HCT116 (cell line): ENCODE results near the gene FGF21. TPM values are rescaled to one million over a fixed set of nuclear protein-coding genes. Genes with fewer than 3 reads are reported as not detected.

ENCODE experiments used
- ATAC-seq: fragments of 200-7000 bp; cut with Tn5 transposase; 2 replicates; pipeline ENCODE4 v1.9.1; 2020; ENCODE audit warnings: mild to moderate bottlenecking, moderate library complexity
- BruUV-seq: library from RNA; stranded (reverse); fragments of 400-500 nt; replicated peaks from 2 replicates; lab custom pipeline; 2021; lab: Mats Ljungman, UMichigan
- CTCF ChIA-PET: fragments of 300-600 bp; sonication (Branson Sonifier 250); formaldehyde crosslinking; loops from one replicate; lab custom pipeline; 2021; ENCODE audit warnings: antibody characterized with exemption; lab: Charles Lee
- POLR2A ChIA-PET: fragments of 300-600, 350-600 bp; sonication (Branson Sonifier 250); formaldehyde crosslinking; loops from one replicate; lab custom pipeline; 2021; ENCODE audit warnings: antibody characterized with exemption; lab: Charles Lee
- RAD21 ChIA-PET, 2 experiments: fragments of 300-600 bp; sonication (Branson Sonifier 250); formaldehyde crosslinking; loops; one replicate each; lab custom pipeline; 2023; ENCODE audit warnings: low total read pairs in 2 of 2; ENCODE audit not compliant: uncharacterized antibody in 2 of 2, unreplicated experiment in 2 of 2, low non-redundant PET in 1 of 2; lab: Charles Lee
- DNase-seq: peaks from one replicate; pipeline ENCODE4 v3.0.0-alpha.2; 2010; ENCODE audit warnings: low read depth, low spot score
- H2AFZ ChIP-seq: fragments of 200-600 bp; shearing (Covaris generic), sonication (generic); 2 replicates; pipeline ENCODE4 v1.6.1; 2017; ENCODE audit warnings: low read depth, mixed run types, mixed read lengths, antibody characterized with exemption, low read length; ENCODE audit not compliant: poor library complexity, severe bottlenecking
- H3K27ac ChIP-seq: 2 replicates; pipeline ENCODE4 v1.5.1; 2012; ENCODE audit warnings: low read depth, low read length
- H3K27me3 ChIP-seq: fragments of 200-600 bp; sonication (generic); 2 replicates; pipeline ENCODE4 v1.6.1; 2016; ENCODE audit warnings: mixed run types, low read length, mixed read lengths; ENCODE audit not compliant: insufficient read depth
- H3K36me3 ChIP-seq, 2 experiments: fragments of 200-500 bp in 1 of 2; fragments of 200-600 bp in 1 of 2; sonication (Bioruptor generic) in 1 of 2; sonication (generic) in 1 of 2; 2 replicates each; pipeline versions ENCODE4 v1.5.1 to v1.6.1; 2014 to 2016; ENCODE audit warnings: low read length in 2 of 2, inconsistent platforms in 1 of 2, mixed read lengths in 1 of 2, mixed run types in 1 of 2; ENCODE audit not compliant: insufficient read depth in 2 of 2, control insufficient read depth in 1 of 2
- H3K4me1 ChIP-seq, 2 experiments: fragments of 200-600 bp in 1 of 2; sonication (generic) in 1 of 2; 2 replicates each; pipeline versions ENCODE4 v1.5.1 to v1.6.1; 2012 to 2017; ENCODE audit warnings: low read length in 2 of 2, inconsistent platforms in 1 of 2, mild to moderate bottlenecking in 1 of 2, mixed read lengths in 1 of 2, mixed run types in 1 of 2, moderate library complexity in 1 of 2; ENCODE audit not compliant: insufficient read depth in 2 of 2, control insufficient read depth in 1 of 2
- H3K4me2 ChIP-seq: fragments of 200-600 bp; sonication (generic); 2 replicates; pipeline ENCODE4 v1.6.1; 2017; ENCODE audit warnings: mixed run types, low read length, mixed read lengths
- H3K4me3 ChIP-seq, 2 experiments: fragments of 200-600 bp in 1 of 2; sonication (generic) in 1 of 2; replicated peaks in 1 of 2; 2 replicates each; pipeline ENCODE4 v1.5.1; 2011 to 2016; ENCODE audit warnings: low read length in 2 of 2, control low read depth in 1 of 2, low read depth in 1 of 2, mild to moderate bottlenecking in 1 of 2, mixed read lengths in 1 of 2, mixed run types in 1 of 2
- H3K79me2 ChIP-seq: fragments of 200-600 bp; sonication (generic); 2 replicates; pipeline ENCODE4 v1.6.1; 2017; ENCODE audit warnings: mild to moderate bottlenecking, mixed run types, low read length, moderate library complexity, mixed read lengths; ENCODE audit not compliant: insufficient read depth
- H3K9ac ChIP-seq: fragments of 200-600 bp; sonication (generic); 2 replicates; pipeline ENCODE4 v1.6.1; 2016; ENCODE audit warnings: low read length, mixed read lengths
- H3K9me2 ChIP-seq: fragments of 200-600 bp; sonication (generic), shearing (Covaris generic); 2 replicates; pipeline ENCODE4 v1.6.1; 2017; ENCODE audit warnings: mixed run types, mild to moderate bottlenecking, moderate library complexity; ENCODE audit not compliant: insufficient read depth
- H3K9me3 ChIP-seq, 2 experiments: fragments of 200-500 bp in 1 of 2; fragments of 200-600 bp in 1 of 2; sonication (Bioruptor generic) in 1 of 2; sonication (generic) in 1 of 2; 2 replicates each; pipeline ENCODE4 v1.6.1; 2014 to 2017; ENCODE audit warnings: low read length in 2 of 2, mixed read lengths in 2 of 2, inconsistent platforms in 1 of 2, low read depth in 1 of 2, mild to moderate bottlenecking in 1 of 2, mixed run types in 1 of 2, moderate library complexity in 1 of 2; ENCODE audit not compliant: control insufficient read depth in 1 of 2, insufficient read depth in 1 of 2
- H4K20me1 ChIP-seq: fragments of 200-600 bp; sonication (generic), shearing (Covaris generic); 2 replicates; pipeline ENCODE4 v1.6.1; 2017; ENCODE audit warnings: mixed run types, mild to moderate bottlenecking, moderate library complexity; ENCODE audit not compliant: insufficient read depth
- ATF3 ChIP-seq: IDR thresholded peaks from 2 replicates; pipeline ENCODE4 v1.6.1; 2012
- CBX3 ChIP-seq: IDR thresholded peaks from 2 replicates; pipeline ENCODE4 v1.6.1; 2012; ENCODE audit warnings: low read depth
- CEBPB ChIP-seq: IDR thresholded peaks from 2 replicates; pipeline ENCODE4 v1.6.1; 2012; ENCODE audit warnings: low read depth
- CTCF ChIP-seq, 3 experiments: fragments of 200-600 bp in 1 of 3; sonication (generic) in 1 of 3; IDR thresholded peaks in 2 of 3; conservative IDR thresholded peaks in 1 of 3; 2 replicates each; pipeline ENCODE4 v1.5.1; 2012 to 2017; ENCODE audit warnings: low read depth in 2 of 3, low read length in 2 of 3, antibody characterized with exemption in 1 of 3, borderline replicate concordance in 1 of 3, control low read depth in 1 of 3, mild to moderate bottlenecking in 1 of 3, mixed read lengths in 1 of 3, mixed run types in 1 of 3, moderate library complexity in 1 of 3; ENCODE audit not compliant: insufficient read depth in 1 of 3
- ELF1 ChIP-seq: IDR thresholded peaks from 2 replicates; pipeline ENCODE4 v1.6.1; 2012; ENCODE audit warnings: low read depth, borderline replicate concordance
- EZH2phosphoT487 ChIP-seq: fragments of 200-600 bp; IDR thresholded peaks from 2 replicates; pipeline ENCODE4 v1.6.1; 2018; ENCODE audit warnings: antibody characterized with exemption, borderline replicate concordance
- FOSL1 ChIP-seq: IDR thresholded peaks from 2 replicates; pipeline ENCODE4 v1.6.1; 2012; ENCODE audit warnings: low read depth
- JUND ChIP-seq: IDR thresholded peaks from 2 replicates; pipeline ENCODE4 v1.6.1; 2012
- MAX ChIP-seq: IDR thresholded peaks from 2 replicates; pipeline ENCODE4 v1.6.1; 2012
- POLR2AphosphoS5 ChIP-seq: IDR thresholded peaks from 2 replicates; pipeline ENCODE4 v1.6.1; 2011; ENCODE audit warnings: mild to moderate bottlenecking, low read depth, low read length, moderate library complexity
- SIN3A ChIP-seq: IDR thresholded peaks from 2 replicates; pipeline ENCODE4 v1.6.1; 2012; ENCODE audit warnings: low read depth
- SP1 ChIP-seq: IDR thresholded peaks from 2 replicates; pipeline ENCODE4 v1.6.1; 2012; ENCODE audit warnings: low read depth
- SRF ChIP-seq: IDR thresholded peaks from 2 replicates; pipeline ENCODE4 v1.6.1; 2012; ENCODE audit warnings: low read depth
- TCF7L2 ChIP-seq: IDR thresholded peaks from 2 replicates; pipeline ENCODE4 v1.7.0; 2011; ENCODE audit warnings: borderline replicate concordance, inconsistent platforms; ENCODE audit not compliant: insufficient read depth, insufficient read length; ENCODE audit errors: extremely low read depth
- YY1 ChIP-seq: IDR thresholded peaks from 2 replicates; pipeline ENCODE4 v1.6.1; 2011; ENCODE audit warnings: low read length, low read depth, moderate library complexity, mild to moderate bottlenecking; ENCODE audit not compliant: insufficient replicate concordance; ENCODE audit errors: extremely low read depth
- ZFX ChIP-seq: fragments of 450-650 bp; IDR thresholded peaks from 2 replicates; pipeline ENCODE4 v1.6.1; 2017
- ZNF274 ChIP-seq: fragments of 200-500 bp; sonication (Bioruptor generic); IDR thresholded peaks from 2 replicates; pipeline ENCODE4 v1.6.1; 2014; ENCODE audit warnings: mild to moderate bottlenecking, low read depth, low read length, inconsistent platforms
- intact Hi-C: fragments of 100-400 bp; cut with micrococcal nuclease; formaldehyde crosslinking; loops from 2 replicates; pipeline ENCODE4 v1.10.0; 2022
- total RNA-seq: library from RNA; stranded (reverse); gene quantifications from one replicate; pipeline ENCODE4 v1.2.1, GENCODE V29; 2021; ENCODE audit not compliant: unreplicated experiment
- TF ChIP-seq, protein P1 (sequence below): IDR thresholded peaks from 2 replicates; pipeline ENCODE4 v1.6.1; 2011; ENCODE audit warnings: mild to moderate bottlenecking, low read length, moderate library complexity; ENCODE audit not compliant: insufficient replicate concordance; ENCODE audit errors: extremely low read depth
- TF ChIP-seq, protein P2 (sequence below): IDR thresholded peaks from 2 replicates; pipeline ENCODE4 v1.6.1; 2012; ENCODE audit warnings: low read depth

Gene FGF21
- total RNA-seq, 1 experiment from 2014 or later = 0.81 TPM

DNA sequence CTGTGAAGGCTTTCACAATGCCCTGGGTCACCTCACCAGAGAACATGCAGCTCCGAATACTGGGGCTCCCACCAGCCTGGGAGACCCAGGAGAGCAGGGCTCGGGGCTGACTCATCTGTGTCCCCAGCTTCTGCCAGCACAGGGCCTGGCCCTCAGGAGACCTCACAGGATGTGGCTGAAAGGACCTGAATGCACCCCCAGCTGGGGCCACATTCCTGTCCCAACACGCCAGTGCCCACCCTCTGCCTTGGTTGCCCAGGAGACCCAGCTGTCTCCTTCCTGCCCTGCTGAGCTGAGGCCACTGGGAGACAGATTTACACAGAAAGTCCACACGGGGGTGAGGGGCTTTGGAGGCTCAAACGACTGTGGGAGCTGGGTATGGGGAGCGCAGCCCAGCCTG lies 43.6 kb downstream of the FGF21 start:
- Histone ChIP-seq H3K27me3 (no peaks in the 10 kb centered on the region), H2AFZ (no peak overlapping the region), H4K20me1 (no peaks in the 10 kb centered on the region), H3K9me2 (no peaks in the 10 kb centered on the region), H3K79me2 (no peaks in the 10 kb centered on the region), H3K27ac (0 out of 2 replicates have a peak overlapping the region, but pooled peaks have one; percentile 34), H3K4me3 (no peak overlapping the region), H3K36me3 (no peaks in the 10 kb centered on the region), H3K9ac (no peak overlapping the region), H3K4me2 (no peak overlapping the region), H3K9me3 (no peaks in the 10 kb centered on the region), H3K4me1 (peaks cover 0 to 11% of the 10 kb centered on the region in 2 experiments; a peak in 1 of 4 replicates)
- ATAC-seq (no peak), DNase-seq (no peak)
- intact Hi-C loops = no loop called here
- POLR2A ChIA-PET = no interaction called here
- no TSS peak for BruUV-seq
- CTCF ChIA-PET = interaction anchor here (0.6 kb wide), 1 partner anchor 45 kb away, joined by 3 read pairs; no protein-coding TSS in a partner anchor
- RAD21 ChIA-PET = no interaction called here
- TF ChIP-seq POLR2AphosphoS5 = no peak
- TF ChIP-seq YY1 = no peak
- TF ChIP-seq SRF = no peak
- TF ChIP-seq FOSL1 = no peak
- no peak for TF ChIP-seq CEBPB
- no peak for TF ChIP-seq ATF3
- no peak for TF ChIP-seq ZFX
- no peak for TF ChIP-seq SP1
- no peak for TF ChIP-seq CBX3
- no peak for TF ChIP-seq EZH2phosphoT487
- TF ChIP-seq, protein P1, sequence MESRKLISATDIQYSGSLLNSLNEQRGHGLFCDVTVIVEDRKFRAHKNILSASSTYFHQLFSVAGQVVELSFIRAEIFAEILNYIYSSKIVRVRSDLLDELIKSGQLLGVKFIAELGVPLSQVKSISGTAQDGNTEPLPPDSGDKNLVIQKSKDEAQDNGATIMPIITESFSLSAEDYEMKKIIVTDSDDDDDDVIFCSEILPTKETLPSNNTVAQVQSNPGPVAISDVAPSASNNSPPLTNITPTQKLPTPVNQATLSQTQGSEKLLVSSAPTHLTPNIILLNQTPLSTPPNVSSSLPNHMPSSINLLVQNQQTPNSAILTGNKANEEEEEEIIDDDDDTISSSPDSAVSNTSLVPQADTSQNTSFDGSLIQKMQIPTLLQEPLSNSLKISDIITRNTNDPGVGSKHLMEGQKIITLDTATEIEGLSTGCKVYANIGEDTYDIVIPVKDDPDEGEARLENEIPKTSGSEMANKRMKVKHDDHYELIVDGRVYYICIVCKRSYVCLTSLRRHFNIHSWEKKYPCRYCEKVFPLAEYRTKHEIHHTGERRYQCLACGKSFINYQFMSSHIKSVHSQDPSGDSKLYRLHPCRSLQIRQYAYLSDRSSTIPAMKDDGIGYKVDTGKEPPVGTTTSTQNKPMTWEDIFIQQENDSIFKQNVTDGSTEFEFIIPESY = no peak
- TF ChIP-seq SIN3A = no peak
- no peak for TF ChIP-seq ZNF274
- no peak for TF ChIP-seq MAX
- TF ChIP-seq ELF1 = no peak
- no peak for TF ChIP-seq TCF7L2
- TF ChIP-seq, protein P2, sequence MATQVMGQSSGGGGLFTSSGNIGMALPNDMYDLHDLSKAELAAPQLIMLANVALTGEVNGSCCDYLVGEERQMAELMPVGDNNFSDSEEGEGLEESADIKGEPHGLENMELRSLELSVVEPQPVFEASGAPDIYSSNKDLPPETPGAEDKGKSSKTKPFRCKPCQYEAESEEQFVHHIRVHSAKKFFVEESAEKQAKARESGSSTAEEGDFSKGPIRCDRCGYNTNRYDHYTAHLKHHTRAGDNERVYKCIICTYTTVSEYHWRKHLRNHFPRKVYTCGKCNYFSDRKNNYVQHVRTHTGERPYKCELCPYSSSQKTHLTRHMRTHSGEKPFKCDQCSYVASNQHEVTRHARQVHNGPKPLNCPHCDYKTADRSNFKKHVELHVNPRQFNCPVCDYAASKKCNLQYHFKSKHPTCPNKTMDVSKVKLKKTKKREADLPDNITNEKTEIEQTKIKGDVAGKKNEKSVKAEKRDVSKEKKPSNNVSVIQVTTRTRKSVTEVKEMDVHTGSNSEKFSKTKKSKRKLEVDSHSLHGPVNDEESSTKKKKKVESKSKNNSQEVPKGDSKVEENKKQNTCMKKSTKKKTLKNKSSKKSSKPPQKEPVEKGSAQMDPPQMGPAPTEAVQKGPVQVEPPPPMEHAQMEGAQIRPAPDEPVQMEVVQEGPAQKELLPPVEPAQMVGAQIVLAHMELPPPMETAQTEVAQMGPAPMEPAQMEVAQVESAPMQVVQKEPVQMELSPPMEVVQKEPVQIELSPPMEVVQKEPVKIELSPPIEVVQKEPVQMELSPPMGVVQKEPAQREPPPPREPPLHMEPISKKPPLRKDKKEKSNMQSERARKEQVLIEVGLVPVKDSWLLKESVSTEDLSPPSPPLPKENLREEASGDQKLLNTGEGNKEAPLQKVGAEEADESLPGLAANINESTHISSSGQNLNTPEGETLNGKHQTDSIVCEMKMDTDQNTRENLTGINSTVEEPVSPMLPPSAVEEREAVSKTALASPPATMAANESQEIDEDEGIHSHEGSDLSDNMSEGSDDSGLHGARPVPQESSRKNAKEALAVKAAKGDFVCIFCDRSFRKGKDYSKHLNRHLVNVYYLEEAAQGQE = no peak
- no peak for TF ChIP-seq JUND
- TF ChIP-seq CTCF (IDR thresholded peaks at IDR 0.05 in 2 of 3, conservative IDR thresholded peaks at IDR 0.05 in 1 of 3; ENCODE audit: borderline replicate concordance in 1 of 3, insufficient read depth in 1 of 3, low read depth in 2 of 3, low read length in 2 of 3) = no peak
